ENCODE results near the gene FAM199X.
"Not testable (repeated sequence)": the region's sequence is repeated elsewhere in the genome, so short reads cannot be mapped to it uniquely, and the experiment has no call there.

FAM199X gene

DNA sequence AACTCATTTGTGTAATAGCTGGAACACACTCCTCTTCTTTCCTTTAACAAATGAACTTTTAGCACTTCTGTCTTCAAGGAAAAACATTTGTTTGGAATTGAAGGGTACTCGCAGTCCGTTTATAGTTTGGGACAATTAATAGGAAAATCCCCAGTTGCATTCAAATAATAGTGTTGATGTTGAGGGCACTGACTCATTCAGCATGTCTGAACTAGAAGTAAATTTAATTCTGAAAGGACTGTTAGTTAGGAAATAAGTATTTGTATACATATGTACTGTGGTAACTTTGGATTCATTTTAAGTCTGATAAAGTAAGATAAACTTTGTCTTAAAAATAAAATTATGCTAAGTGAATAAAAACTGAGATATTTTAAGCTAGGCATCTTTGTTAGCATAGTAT, 27.2 kb downstream of the FAM199X start:
- DNase-seq, result no peak

DNA sequence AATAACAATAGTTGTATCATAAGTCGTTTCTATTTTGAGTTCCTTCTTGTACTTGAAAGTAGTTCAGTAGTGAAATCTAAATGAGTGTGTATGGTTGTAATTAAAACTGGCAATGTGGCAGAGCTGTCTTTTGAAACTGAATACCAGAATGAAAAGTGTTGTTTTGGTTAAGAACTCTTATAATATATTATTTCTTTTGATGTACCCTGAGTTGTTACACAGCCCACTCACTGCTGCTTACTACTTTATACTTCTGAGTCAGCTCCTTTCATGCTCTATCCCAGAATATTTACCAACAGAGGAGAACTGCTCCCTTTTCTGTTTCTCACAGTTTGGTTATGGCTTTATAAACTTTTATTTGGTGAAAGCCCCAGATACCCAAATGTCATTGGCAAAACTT, 28.8 kb downstream of the FAM199X start:
- no peak for DNase-seq

DNA sequence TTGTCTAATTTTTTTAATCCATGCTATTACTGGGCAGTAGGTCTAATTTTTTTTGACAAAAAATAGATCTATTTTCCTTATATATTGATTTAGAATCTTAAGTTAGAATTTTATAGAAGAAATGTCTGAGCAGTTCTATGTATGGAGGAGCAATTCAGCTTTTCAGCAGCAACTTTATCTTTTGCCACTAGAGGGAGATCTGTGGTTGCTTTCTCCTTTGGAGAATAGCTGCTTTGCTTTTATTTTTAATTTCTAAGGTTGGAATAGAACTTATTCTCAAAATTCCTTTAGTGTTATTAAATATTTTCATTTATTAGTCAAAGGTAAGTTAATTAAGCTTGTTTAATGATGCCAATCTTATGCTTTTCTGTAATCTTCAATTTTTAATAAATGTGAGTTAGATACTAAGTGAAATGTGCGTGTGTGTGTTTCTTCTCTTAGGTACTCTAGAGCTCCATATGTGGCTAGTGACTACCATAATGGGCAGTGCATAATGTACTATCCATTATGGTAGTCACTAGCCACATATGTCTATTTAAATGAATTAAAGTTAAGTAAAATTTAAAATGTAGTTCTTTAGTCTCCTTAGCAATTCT, 29.3 kb downstream of the FAM199X start:
- DNase-seq, result peak; percentile 23

DNA sequence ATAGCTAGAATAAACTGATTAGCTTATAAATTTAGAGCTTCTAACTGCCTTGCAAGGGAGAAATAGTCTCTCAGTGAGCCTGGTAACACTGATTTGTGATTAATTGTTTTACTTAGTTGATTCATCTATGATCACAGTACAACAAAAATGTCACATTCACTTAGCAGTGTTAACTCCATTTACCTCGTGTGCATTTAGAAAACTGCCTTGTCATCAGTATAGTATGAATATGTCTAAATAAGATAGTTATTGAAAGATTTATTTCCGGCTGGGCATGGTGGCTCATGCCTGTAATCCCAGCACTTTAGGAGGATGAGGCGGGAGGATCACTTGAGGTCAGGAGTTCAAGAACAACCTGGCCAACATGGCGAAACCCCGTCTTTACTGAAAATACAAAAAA, 39.3 kb downstream of the FAM199X start:
- no peak for DNase-seq

DNA sequence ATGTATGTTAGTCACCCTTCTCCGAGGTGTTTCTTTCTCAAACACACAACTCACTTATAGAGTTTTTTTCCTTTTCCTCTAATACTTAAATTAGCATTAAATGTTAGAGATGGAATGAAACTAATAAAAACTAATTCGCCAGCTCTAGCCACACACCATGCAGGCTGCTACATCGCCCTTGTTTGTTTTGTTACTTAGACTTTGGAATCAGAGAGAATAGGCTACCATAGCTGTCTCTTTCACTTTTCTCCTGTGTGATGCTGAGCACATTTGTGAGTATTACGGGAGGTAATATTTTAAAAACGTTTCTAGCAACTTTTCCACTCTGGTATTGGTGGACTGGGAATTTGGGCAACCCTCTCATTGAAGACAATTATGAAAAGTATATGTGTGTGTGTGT, 44.9 kb downstream of the FAM199X start:
- no peak for DNase-seq

DNA sequence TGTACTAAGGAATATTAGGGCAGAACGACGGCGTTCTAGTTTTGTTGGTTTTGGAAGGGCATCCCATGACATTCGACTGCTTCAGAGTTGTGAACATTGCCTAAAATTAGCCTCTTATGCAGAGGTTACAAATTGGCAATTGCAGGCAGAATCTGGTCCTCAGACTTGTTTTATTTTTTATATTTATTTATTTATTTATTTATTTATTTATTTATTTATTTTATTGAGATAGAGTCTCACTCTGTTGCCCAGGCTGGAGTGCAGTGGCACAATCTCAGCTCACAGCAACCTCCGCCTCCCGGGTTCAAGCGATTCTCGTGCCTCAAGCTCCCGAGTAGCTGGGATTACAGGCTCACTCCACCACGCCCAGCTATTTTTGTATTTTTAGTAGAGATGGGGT, 63.8 kb downstream of the FAM199X start:
- not testable (repeated sequence) for DNase-seq

Data from EL (cell line).